ENCODE results near the gene FBXO38. TPM values are rescaled to one million over a fixed set of nuclear protein-coding genes. Genes with fewer than 3 reads are reported as not detected.
A peak's percentile ranks its signal among the peaks of the same experiment; 100 is the strongest.

Gene FBXO38
- total and polyA plus RNA-seq, 2 of the 13 experiments (the other 11 are each of a cell fraction or from before 2014, with no cell fraction given): 24.8 to 35.9 TPM

DNA sequence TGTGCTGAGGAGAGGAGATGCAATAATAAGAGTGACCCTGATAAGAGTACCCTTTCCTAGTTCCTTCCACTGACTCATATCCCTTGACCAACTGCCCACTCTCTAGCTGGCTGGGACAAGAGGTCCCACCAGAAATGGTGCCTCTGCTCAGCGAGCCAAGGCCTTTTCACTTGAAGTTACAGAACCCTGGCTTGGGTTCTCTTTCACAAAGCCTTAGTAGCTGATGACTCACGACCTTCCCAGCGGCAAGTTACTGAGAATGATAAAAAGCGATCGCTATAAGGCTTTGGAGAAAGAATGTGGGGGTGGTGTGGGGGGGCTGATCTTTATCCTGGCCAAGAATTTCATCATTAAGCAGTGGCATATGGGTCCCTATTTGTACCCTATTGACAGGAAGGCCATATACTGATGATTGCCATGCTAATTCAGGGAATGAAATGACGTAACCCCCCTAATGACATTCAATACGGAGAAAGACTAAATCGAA lies 90.3 kb downstream of the FBXO38 start:
- no peaks in the 10 kb centered on the region for H3K4me1 ChIP-seq (ENCODE audit: insufficient read depth, low read length)
- no peak overlapping the region for H3K4me2 ChIP-seq (ENCODE audit: low read depth, low read length)
- H2AFZ ChIP-seq (ENCODE audit: low read length): no peak overlapping the region
- 50% methylated on average over 8 of the region's 8 CpGs for WGBS (ENCODE audit: low lambda C conversion rate)
- ATAC-seq (no peak), FAIRE-seq (no peak), DNase-seq (ENCODE audit: low spot score) (no peak)
- CTCF ChIA-PET (ENCODE audit: low intra/inter-chr PET ratio, low total read pairs): no interaction called here
- H3K36me3 ChIP-seq (replicated peaks in 1 of 2; ENCODE audit: control insufficient read depth in 1 of 2, insufficient read depth in 2 of 2, low read length in 2 of 2): no peaks in the 10 kb centered on the region
- H3K4me3 ChIP-seq (replicated peaks in 1 of 3; ENCODE audit: insufficient read depth in 1 of 3, low read depth in 2 of 3, low read length in 3 of 3): no peak overlapping the region
- H3K9ac ChIP-seq (ENCODE audit: insufficient read depth, low read depth, low read length): no peak overlapping the region
- no peak overlapping the region for H3K27ac ChIP-seq (ENCODE audit: extremely low read length, insufficient read depth, low read length)
- no peaks in the 10 kb centered on the region for H3K9me3 ChIP-seq (ENCODE audit: low read length)
- TF ChIP-seq ZBTB49 (CRISPR knock-in tag; IDR thresholded peaks at IDR 0.05; ENCODE audit: borderline replicate concordance) (no peak), ATM (IDR thresholded peaks at IDR 0.05; ENCODE audit: borderline replicate concordance) (no peak), ZSCAN21 (CRISPR knock-in tag; IDR thresholded peaks at IDR 0.05; ENCODE audit: borderline replicate concordance) (no peak), ATF7 (IDR thresholded peaks at IDR 0.05) (peak; percentile 63), ATF7 (CRISPR knock-in tag; IDR thresholded peaks at IDR 0.05) (no peak), ZNF839 (CRISPR knock-in tag; IDR thresholded peaks at IDR 0.05; ENCODE audit: borderline replicate concordance) (no peak), SALL2 (CRISPR knock-in tag; IDR thresholded peaks at IDR 0.05) (no peak), TGIF2 (CRISPR knock-in tag; IDR thresholded peaks at IDR 0.05) (no peak), CREB1 (IDR thresholded peaks at IDR 0.05) (peak; percentile 7; the same call in 1 of the 2 replicates), CREB1 (CRISPR knock-in tag; IDR thresholded peaks at IDR 0.05) (no peak), ZNF318 (CRISPR knock-in tag; IDR thresholded peaks at IDR 0.05) (no peak), ERF (CRISPR knock-in tag; IDR thresholded peaks at IDR 0.05) (no peak), NR2C2 (CRISPR knock-in tag; IDR thresholded peaks at IDR 0.05; ENCODE audit: borderline replicate concordance) (no peak)
- TF ChIP-seq, protein P1, sequence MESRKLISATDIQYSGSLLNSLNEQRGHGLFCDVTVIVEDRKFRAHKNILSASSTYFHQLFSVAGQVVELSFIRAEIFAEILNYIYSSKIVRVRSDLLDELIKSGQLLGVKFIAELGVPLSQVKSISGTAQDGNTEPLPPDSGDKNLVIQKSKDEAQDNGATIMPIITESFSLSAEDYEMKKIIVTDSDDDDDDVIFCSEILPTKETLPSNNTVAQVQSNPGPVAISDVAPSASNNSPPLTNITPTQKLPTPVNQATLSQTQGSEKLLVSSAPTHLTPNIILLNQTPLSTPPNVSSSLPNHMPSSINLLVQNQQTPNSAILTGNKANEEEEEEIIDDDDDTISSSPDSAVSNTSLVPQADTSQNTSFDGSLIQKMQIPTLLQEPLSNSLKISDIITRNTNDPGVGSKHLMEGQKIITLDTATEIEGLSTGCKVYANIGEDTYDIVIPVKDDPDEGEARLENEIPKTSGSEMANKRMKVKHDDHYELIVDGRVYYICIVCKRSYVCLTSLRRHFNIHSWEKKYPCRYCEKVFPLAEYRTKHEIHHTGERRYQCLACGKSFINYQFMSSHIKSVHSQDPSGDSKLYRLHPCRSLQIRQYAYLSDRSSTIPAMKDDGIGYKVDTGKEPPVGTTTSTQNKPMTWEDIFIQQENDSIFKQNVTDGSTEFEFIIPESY (CRISPR knock-in tag; IDR thresholded peaks at IDR 0.05): no peak
- POLR2A ChIA-PET: no interaction called here
- no peaks in the 10 kb centered on the region for H3K27me3 ChIP-seq (ENCODE audit: control insufficient read depth in 1 of 2, insufficient read depth in 2 of 2, low read length in 2 of 2)
- in situ Hi-C loops (cut with HindIII; ENCODE audit: extremely low pct_ligation_motif_present, low pct_unique_long_range_greater_than_20kb) (no loop called here), intact Hi-C loops (cut with micrococcal nuclease; ENCODE audit: unreplicated experiment) (no loop called here)
- H4K20me1 ChIP-seq (ENCODE audit: insufficient read depth, low read length): no peaks in the 10 kb centered on the region
- H3K79me2 ChIP-seq (ENCODE audit: insufficient read depth, low read length): no peaks in the 10 kb centered on the region
- BruUV-seq (replicated peaks): no TSS peak

Data from HepG2 (cell line).